ENCODE measurements around the gene GALNT18. TPM values are rescaled to one million over a fixed set of nuclear protein-coding genes. Genes with fewer than 3 reads are reported as not detected.

GALNT18 gene
- polyA plus RNA-seq, 1 donor from 2014 or later: 7.6 TPM

GRCh38 chr11:11430431-11430830, 191.4 kb downstream of the GALNT18 start:
- Histone ChIP-seq H3K9ac (ENCODE audit: low read length) (no peak overlapping the region), H3K4me3 (ENCODE audit: low read length) (no peak overlapping the region), H3K4me2 (ENCODE audit: low read length) (no peak overlapping the region), H2AFZ (ENCODE audit: low read depth, low read length) (no peak overlapping the region), H3K27ac (ENCODE audit: low read length) (no peak overlapping the region), H3K36me3 (ENCODE audit: insufficient read depth, low read length) (no peaks in the 10 kb centered on the region), H3F3A (ENCODE audit: insufficient read depth, low read length, poor library complexity, severe bottlenecking) (no peaks in the 10 kb centered on the region), H3K79me2 (replicated peaks; ENCODE audit: insufficient read depth, low read length) (no peaks in the 10 kb centered on the region), H4K20me1 (ENCODE audit: insufficient read depth) (no peaks in the 10 kb centered on the region), H3K27me3 (ENCODE audit: insufficient read depth, low read depth, low read length) (no peaks in the 10 kb centered on the region), H3K9me3 (ENCODE audit: low read length) (no peaks in the 10 kb centered on the region), H3K9me2 (ENCODE audit: insufficient read depth, low read length) (no peaks in the 10 kb centered on the region)
- TF ChIP-seq, protein P1, sequence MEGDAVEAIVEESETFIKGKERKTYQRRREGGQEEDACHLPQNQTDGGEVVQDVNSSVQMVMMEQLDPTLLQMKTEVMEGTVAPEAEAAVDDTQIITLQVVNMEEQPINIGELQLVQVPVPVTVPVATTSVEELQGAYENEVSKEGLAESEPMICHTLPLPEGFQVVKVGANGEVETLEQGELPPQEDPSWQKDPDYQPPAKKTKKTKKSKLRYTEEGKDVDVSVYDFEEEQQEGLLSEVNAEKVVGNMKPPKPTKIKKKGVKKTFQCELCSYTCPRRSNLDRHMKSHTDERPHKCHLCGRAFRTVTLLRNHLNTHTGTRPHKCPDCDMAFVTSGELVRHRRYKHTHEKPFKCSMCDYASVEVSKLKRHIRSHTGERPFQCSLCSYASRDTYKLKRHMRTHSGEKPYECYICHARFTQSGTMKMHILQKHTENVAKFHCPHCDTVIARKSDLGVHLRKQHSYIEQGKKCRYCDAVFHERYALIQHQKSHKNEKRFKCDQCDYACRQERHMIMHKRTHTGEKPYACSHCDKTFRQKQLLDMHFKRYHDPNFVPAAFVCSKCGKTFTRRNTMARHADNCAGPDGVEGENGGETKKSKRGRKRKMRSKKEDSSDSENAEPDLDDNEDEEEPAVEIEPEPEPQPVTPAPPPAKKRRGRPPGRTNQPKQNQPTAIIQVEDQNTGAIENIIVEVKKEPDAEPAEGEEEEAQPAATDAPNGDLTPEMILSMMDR (IDR thresholded peaks at IDR 0.05; ENCODE audit: poor library complexity, severe bottlenecking): no peak
- no peak for TF ChIP-seq TAF1 (IDR thresholded peaks at IDR 0.05; ENCODE audit: low read depth)
- no peak for TF ChIP-seq RAD21 (conservative IDR thresholded peaks at IDR 0.05)
- no peak for TF ChIP-seq MXI1 (conservative IDR thresholded peaks at IDR 0.05; ENCODE audit: poor library complexity, severe bottlenecking)
- no peak for TF ChIP-seq EZH2 (IDR thresholded peaks at IDR 0.05; ENCODE audit: borderline replicate concordance, insufficient read depth, low read length, poor library complexity, severe bottlenecking)
- TF ChIP-seq EP300 (conservative IDR thresholded peaks at IDR 0.05; ENCODE audit: poor library complexity, severe bottlenecking): no peak
- TF ChIP-seq POLR2AphosphoS5 (IDR thresholded peaks at IDR 0.05): no peak
- no peak for TF ChIP-seq SMC3 (conservative IDR thresholded peaks at IDR 0.05; ENCODE audit: poor library complexity)
- TF ChIP-seq, protein P2, sequence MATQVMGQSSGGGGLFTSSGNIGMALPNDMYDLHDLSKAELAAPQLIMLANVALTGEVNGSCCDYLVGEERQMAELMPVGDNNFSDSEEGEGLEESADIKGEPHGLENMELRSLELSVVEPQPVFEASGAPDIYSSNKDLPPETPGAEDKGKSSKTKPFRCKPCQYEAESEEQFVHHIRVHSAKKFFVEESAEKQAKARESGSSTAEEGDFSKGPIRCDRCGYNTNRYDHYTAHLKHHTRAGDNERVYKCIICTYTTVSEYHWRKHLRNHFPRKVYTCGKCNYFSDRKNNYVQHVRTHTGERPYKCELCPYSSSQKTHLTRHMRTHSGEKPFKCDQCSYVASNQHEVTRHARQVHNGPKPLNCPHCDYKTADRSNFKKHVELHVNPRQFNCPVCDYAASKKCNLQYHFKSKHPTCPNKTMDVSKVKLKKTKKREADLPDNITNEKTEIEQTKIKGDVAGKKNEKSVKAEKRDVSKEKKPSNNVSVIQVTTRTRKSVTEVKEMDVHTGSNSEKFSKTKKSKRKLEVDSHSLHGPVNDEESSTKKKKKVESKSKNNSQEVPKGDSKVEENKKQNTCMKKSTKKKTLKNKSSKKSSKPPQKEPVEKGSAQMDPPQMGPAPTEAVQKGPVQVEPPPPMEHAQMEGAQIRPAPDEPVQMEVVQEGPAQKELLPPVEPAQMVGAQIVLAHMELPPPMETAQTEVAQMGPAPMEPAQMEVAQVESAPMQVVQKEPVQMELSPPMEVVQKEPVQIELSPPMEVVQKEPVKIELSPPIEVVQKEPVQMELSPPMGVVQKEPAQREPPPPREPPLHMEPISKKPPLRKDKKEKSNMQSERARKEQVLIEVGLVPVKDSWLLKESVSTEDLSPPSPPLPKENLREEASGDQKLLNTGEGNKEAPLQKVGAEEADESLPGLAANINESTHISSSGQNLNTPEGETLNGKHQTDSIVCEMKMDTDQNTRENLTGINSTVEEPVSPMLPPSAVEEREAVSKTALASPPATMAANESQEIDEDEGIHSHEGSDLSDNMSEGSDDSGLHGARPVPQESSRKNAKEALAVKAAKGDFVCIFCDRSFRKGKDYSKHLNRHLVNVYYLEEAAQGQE (IDR thresholded peaks at IDR 0.05; ENCODE audit: borderline replicate concordance): no peak

- no peaks in the 10 kb centered on the region for H3K9me3 ChIP-seq (ENCODE audit: low read length)
- no peaks in the 10 kb centered on the region for H3F3A ChIP-seq (ENCODE audit: insufficient read depth, low read length, poor library complexity, severe bottlenecking)
- H2AFZ ChIP-seq (ENCODE audit: low read depth, low read length): no peak overlapping the region
- H4K20me1 ChIP-seq (ENCODE audit: insufficient read depth): no peaks in the 10 kb centered on the region
- no peaks in the 10 kb centered on the region for H3K79me2 ChIP-seq (replicated peaks; ENCODE audit: insufficient read depth, low read length)
- no peak overlapping the region for H3K27ac ChIP-seq (ENCODE audit: low read length)
- TF ChIP-seq EZH2 (IDR thresholded peaks at IDR 0.05; ENCODE audit: borderline replicate concordance, insufficient read depth, low read length, poor library complexity, severe bottlenecking) (no peak), EP300 (conservative IDR thresholded peaks at IDR 0.05; ENCODE audit: poor library complexity, severe bottlenecking) (no peak), TAF1 (IDR thresholded peaks at IDR 0.05; ENCODE audit: low read depth) (no peak), POLR2AphosphoS5 (IDR thresholded peaks at IDR 0.05) (no peak), SMC3 (conservative IDR thresholded peaks at IDR 0.05; ENCODE audit: poor library complexity) (no peak), RAD21 (conservative IDR thresholded peaks at IDR 0.05) (no peak), MXI1 (conservative IDR thresholded peaks at IDR 0.05; ENCODE audit: poor library complexity, severe bottlenecking) (no peak)
- TF ChIP-seq, protein P2 (IDR thresholded peaks at IDR 0.05; ENCODE audit: borderline replicate concordance): no peak
- TF ChIP-seq, protein P1 (IDR thresholded peaks at IDR 0.05; ENCODE audit: poor library complexity, severe bottlenecking): no peak
- H3K27me3 ChIP-seq (ENCODE audit: insufficient read depth, low read depth, low read length): no peaks in the 10 kb centered on the region
- no peak overlapping the region for H3K4me3 ChIP-seq (ENCODE audit: low read length)
- no peak overlapping the region for H3K9ac ChIP-seq (ENCODE audit: low read length)
- H3K9me2 ChIP-seq (ENCODE audit: insufficient read depth, low read length): no peaks in the 10 kb centered on the region
- no peaks in the 10 kb centered on the region for H3K36me3 ChIP-seq (ENCODE audit: insufficient read depth, low read length)
- no peak overlapping the region for H3K4me2 ChIP-seq (ENCODE audit: low read length)
Measured at GRCh38 chr11:11428714-11429113, 193.1 kb downstream of the GALNT18 start.

All from neural cell (in vitro differentiated cells).